Body of pancreas (tissue), 4 donors: Measurements from ENCODE around the gene TBX4.

ENCODE experiments used
- POLR2A ChIP-seq, 3 donors: fragments of 450-650 bp; IDR thresholded peaks; one replicate each; pipeline ENCODE4 v1.6.1; 2016; ENCODE audit warnings: antibody characterized with exemption in 3 of 3, mild to moderate bottlenecking in 2 of 3
- TF ChIP-seq, protein P1 (sequence below), 7 experiments: fragments of 450-650 bp in 4 of 7; fragments of 200-600 bp in 3 of 7; sonication (generic) in 3 of 7; IDR thresholded peaks; one replicate each; pipeline ENCODE4 v1.5.1; 2016 to 2019; ENCODE audit warnings: antibody characterized with exemption in 7 of 7

- TF ChIP-seq, protein P1, sequence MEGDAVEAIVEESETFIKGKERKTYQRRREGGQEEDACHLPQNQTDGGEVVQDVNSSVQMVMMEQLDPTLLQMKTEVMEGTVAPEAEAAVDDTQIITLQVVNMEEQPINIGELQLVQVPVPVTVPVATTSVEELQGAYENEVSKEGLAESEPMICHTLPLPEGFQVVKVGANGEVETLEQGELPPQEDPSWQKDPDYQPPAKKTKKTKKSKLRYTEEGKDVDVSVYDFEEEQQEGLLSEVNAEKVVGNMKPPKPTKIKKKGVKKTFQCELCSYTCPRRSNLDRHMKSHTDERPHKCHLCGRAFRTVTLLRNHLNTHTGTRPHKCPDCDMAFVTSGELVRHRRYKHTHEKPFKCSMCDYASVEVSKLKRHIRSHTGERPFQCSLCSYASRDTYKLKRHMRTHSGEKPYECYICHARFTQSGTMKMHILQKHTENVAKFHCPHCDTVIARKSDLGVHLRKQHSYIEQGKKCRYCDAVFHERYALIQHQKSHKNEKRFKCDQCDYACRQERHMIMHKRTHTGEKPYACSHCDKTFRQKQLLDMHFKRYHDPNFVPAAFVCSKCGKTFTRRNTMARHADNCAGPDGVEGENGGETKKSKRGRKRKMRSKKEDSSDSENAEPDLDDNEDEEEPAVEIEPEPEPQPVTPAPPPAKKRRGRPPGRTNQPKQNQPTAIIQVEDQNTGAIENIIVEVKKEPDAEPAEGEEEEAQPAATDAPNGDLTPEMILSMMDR (IDR thresholded peaks at IDR 0.05), result no peak
- TF ChIP-seq POLR2A (IDR thresholded peaks at IDR 0.05), result no peak
Measured at GRCh38 chr17:61411011-61411260, 41.3 kb upstream of the TBX4 start.
